Lower leg skin (tissue), 3 donors: ENCODE measurements around the gene GSDMA.

ENCODE experiments used
- POLR2A ChIP-seq, 2 donors: fragments of 450-650 bp; IDR thresholded peaks; one replicate each; pipeline ENCODE4 v1.6.1; 2016 to 2017; ENCODE audit warnings: antibody characterized with exemption in 2 of 2, mild to moderate bottlenecking in 1 of 2, moderate library complexity in 1 of 2
- TF ChIP-seq, protein P1 (sequence below), 3 donors: fragments of 450-650 bp; IDR thresholded peaks; one replicate each; pipeline ENCODE4 v1.5.1; 2016; ENCODE audit warnings: antibody characterized with exemption in 3 of 3, mild to moderate bottlenecking in 3 of 3, moderate library complexity in 2 of 3

DNA sequence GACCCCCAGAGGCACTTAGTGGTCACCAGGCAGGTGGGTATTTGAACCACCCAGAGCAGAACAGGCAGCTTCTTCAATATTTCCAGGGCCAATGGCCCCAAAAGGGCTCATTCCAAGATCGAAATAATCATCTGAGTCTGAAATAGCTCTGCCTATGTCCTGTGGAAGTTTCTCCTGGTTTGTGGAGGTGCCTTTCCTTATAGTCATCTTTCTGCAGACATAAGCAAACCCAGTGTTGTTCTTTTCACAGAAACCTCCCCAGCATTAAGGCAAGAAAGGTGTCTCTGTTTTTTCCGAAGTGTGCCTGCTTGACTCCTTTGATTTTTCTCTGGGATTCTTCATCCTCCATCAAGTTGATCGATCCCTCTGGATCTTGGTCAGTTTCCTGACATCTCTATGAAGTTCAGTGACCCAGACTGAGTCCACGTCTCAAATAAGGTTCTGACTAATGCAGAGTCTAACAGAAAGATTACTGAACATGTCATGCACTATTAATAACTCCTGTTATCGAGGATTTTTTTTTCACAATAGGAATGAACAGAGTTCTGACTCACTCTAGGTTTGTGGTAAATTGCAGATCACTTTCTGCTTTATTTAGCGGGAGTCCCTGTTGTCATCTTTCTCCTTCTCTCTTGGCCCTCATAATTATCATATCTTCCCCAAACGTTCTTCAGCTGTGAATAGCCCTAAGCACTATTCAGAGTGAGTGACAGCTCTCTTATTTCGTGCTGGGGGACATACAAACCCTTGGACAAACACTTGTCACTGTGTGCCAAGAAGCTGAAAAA, 33.8 kb upstream of the GSDMA start:
- TF ChIP-seq, protein P1, sequence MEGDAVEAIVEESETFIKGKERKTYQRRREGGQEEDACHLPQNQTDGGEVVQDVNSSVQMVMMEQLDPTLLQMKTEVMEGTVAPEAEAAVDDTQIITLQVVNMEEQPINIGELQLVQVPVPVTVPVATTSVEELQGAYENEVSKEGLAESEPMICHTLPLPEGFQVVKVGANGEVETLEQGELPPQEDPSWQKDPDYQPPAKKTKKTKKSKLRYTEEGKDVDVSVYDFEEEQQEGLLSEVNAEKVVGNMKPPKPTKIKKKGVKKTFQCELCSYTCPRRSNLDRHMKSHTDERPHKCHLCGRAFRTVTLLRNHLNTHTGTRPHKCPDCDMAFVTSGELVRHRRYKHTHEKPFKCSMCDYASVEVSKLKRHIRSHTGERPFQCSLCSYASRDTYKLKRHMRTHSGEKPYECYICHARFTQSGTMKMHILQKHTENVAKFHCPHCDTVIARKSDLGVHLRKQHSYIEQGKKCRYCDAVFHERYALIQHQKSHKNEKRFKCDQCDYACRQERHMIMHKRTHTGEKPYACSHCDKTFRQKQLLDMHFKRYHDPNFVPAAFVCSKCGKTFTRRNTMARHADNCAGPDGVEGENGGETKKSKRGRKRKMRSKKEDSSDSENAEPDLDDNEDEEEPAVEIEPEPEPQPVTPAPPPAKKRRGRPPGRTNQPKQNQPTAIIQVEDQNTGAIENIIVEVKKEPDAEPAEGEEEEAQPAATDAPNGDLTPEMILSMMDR (IDR thresholded peaks at IDR 0.05), result no peak
- TF ChIP-seq POLR2A (IDR thresholded peaks at IDR 0.05), result no peak
